CD4-positive, alpha-beta T cell treated with Interleukin-4 for 1 hour (primary cell): ENCODE results near the gene JAK3.

Source experiments
- DNase-seq, 2 donors: peaks; one replicate each; pipeline ENCODE4 v3.0.0-alpha.2; 2020 to 2022

Gene JAK3

GRCh38 chr19:17775991-17776803 lies 71.6 kb downstream of the JAK3 start:
- DNase-seq, result peak in 1 of 2 donors; percentile 86

- DNase-seq, result peak in 1 of 2 donors; percentile 41
Measured at GRCh38 chr19:17775245-17775927, 72.4 kb downstream of the JAK3 start.
